ENCODE results near the gene DZIP3.

The DZIP3 gene

GRCh38 chr3:108661699-108662098, 72.2 kb downstream of the DZIP3 start:
- H3K4me3 ChIP-seq (ENCODE audit: low read length) = no peak overlapping the region
- no peak overlapping the region for H3K27ac ChIP-seq (ENCODE audit: low read length)
- H3K4me2 ChIP-seq (ENCODE audit: low read depth, low read length) = no peak overlapping the region
- H3K9ac ChIP-seq (ENCODE audit: low read length) = no peak overlapping the region
- H3K9me2 ChIP-seq (replicated peaks; ENCODE audit: insufficient read depth, low read length) = no peaks in the 10 kb centered on the region
- TF ChIP-seq CTCF (IDR thresholded peaks at IDR 0.05; ENCODE audit: low read length) (no peak), EZH2phosphoT487 (IDR thresholded peaks at IDR 0.05; ENCODE audit: low read length) (no peak), EZH2 (optimal IDR thresholded peaks at IDR 0.05; ENCODE audit: low read depth, low read length) (no peak)
- H3F3A ChIP-seq (ENCODE audit: insufficient read depth, low read length) = no peaks in the 10 kb centered on the region
- no peaks in the 10 kb centered on the region for H4K20me1 ChIP-seq (ENCODE audit: insufficient read depth, low read length)
- no peaks in the 10 kb centered on the region for H3K4me1 ChIP-seq (ENCODE audit: low read length)
- no peaks in the 10 kb centered on the region for H3K36me3 ChIP-seq (replicated peaks; ENCODE audit: insufficient read depth, low read length)
- no peaks in the 10 kb centered on the region for H3K27me3 ChIP-seq (replicated peaks; ENCODE audit: insufficient read depth, low read length)
- H3K79me2 ChIP-seq (ENCODE audit: low read length) = no peaks in the 10 kb centered on the region
- DNase-seq = no peak
- no peaks in the 10 kb centered on the region for H3K9me3 ChIP-seq (replicated peaks; ENCODE audit: insufficient read depth, low read length)
- no peak overlapping the region for H2AFZ ChIP-seq (ENCODE audit: low read length)

- Histone ChIP-seq H3K79me2 (ENCODE audit: low read length) (no peaks in the 10 kb centered on the region), H3K4me2 (ENCODE audit: low read depth, low read length) (no peak overlapping the region), H4K20me1 (ENCODE audit: insufficient read depth, low read length) (no peaks in the 10 kb centered on the region), H3K9me3 (replicated peaks; ENCODE audit: insufficient read depth, low read length) (no peaks in the 10 kb centered on the region), H3K27me3 (replicated peaks; ENCODE audit: insufficient read depth, low read length) (no peaks in the 10 kb centered on the region), H2AFZ (ENCODE audit: low read length) (no peak overlapping the region), H3K4me3 (ENCODE audit: low read length) (no peak overlapping the region), H3F3A (ENCODE audit: insufficient read depth, low read length) (no peaks in the 10 kb centered on the region), H3K27ac (ENCODE audit: low read length) (no peak overlapping the region), H3K9ac (ENCODE audit: low read length) (no peak overlapping the region), H3K9me2 (replicated peaks; ENCODE audit: insufficient read depth, low read length) (no peaks in the 10 kb centered on the region), H3K4me1 (ENCODE audit: low read length) (no peaks in the 10 kb centered on the region), H3K36me3 (replicated peaks; ENCODE audit: insufficient read depth, low read length) (no peaks in the 10 kb centered on the region)
- TF ChIP-seq EZH2phosphoT487 (IDR thresholded peaks at IDR 0.05; ENCODE audit: low read length) (no peak), CTCF (IDR thresholded peaks at IDR 0.05; ENCODE audit: low read length) (peak; percentile 76)
- DNase-seq = peak; percentile 73
These were observed 72.7 kb downstream of the DZIP3 start for GRCh38 chr3:108662142-108662738.

GRCh38 chr3:108664266-108664665, 74.7 kb downstream of the DZIP3 start:
- Histone ChIP-seq H3K4me2 (ENCODE audit: low read depth, low read length) (no peak overlapping the region), H3K79me2 (ENCODE audit: low read length) (no peaks in the 10 kb centered on the region), H3K9me3 (replicated peaks; ENCODE audit: insufficient read depth, low read length) (no peaks in the 10 kb centered on the region), H3K27me3 (replicated peaks; ENCODE audit: insufficient read depth, low read length) (no peaks in the 10 kb centered on the region), H3K9ac (ENCODE audit: low read length) (no peak overlapping the region), H3K9me2 (replicated peaks; ENCODE audit: insufficient read depth, low read length) (no peaks in the 10 kb centered on the region), H2AFZ (ENCODE audit: low read length) (no peak overlapping the region), H3K4me3 (ENCODE audit: low read length) (no peak overlapping the region), H4K20me1 (ENCODE audit: insufficient read depth, low read length) (no peaks in the 10 kb centered on the region), H3K27ac (ENCODE audit: low read length) (no peak overlapping the region), H3K36me3 (replicated peaks; ENCODE audit: insufficient read depth, low read length) (no peaks in the 10 kb centered on the region), H3F3A (ENCODE audit: insufficient read depth, low read length) (no peaks in the 10 kb centered on the region), H3K4me1 (ENCODE audit: low read length) (no peaks in the 10 kb centered on the region)
- TF ChIP-seq CTCF (IDR thresholded peaks at IDR 0.05; ENCODE audit: low read length) = no peak
- TF ChIP-seq EZH2 (optimal IDR thresholded peaks at IDR 0.05; ENCODE audit: low read depth, low read length) = no peak
- TF ChIP-seq EZH2phosphoT487 (IDR thresholded peaks at IDR 0.05; ENCODE audit: low read length) = no peak
- DNase-seq = no peak
